HUDEP-2 (cell line): ENCODE data around the gene KRT36.

ENCODE experiments used
- DNase-seq, 76 experiments: peaks; one replicate each; lab custom pipeline; 2025; ENCODE audit not compliant: unreplicated experiment in 76 of 76; lab: John Stamatoyannopoulos, UW

The KRT36 gene

DNA sequence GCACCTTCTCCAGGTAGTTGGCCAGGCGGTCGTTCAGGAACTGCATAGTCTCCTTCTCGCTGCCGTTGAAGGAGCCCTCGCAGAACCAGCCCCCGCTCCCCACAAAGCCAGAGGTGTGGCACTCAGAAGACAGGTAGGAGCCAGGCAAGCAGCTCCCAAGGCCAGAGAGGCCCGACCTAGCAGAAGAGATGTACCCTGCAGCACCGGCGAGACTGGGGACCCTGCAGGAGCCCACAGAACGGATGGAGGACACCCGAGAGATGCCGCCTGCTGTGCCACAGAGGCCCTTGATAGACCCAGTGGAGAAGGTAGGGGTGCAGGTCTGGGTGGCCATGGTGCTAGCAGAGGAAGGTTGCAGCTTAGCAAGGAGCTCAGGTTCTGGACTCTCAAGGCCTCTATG, at the start of gene KRT36:
TSS of gene KRT36 (minus strand) at position 380 of the 400 bp plus-strand sequence. CDS start at position 334, 46 bp downstream.
- no peak for DNase-seq

- DNase-seq = no peak
Measured at GRCh38 chr17:41539071-41539492, 49.4 kb upstream of the KRT36 start.

GRCh38 chr17:41538565-41538991, 48.9 kb upstream of the KRT36 start:
- DNase-seq = no peak

GRCh38 chr17:41537990-41538389, 48.3 kb upstream of the KRT36 start:
- DNase-seq = no peak

GRCh38 chr17:41537614-41537954, 47.9 kb upstream of the KRT36 start:
- DNase-seq = no peak

GRCh38 chr17:41536741-41537613, 47.3 kb upstream of the KRT36 start:
- DNase-seq = no peak

- DNase-seq = no peak
Measured at GRCh38 chr17:41535764-41536481, 46.2 kb upstream of the KRT36 start.

DNA sequence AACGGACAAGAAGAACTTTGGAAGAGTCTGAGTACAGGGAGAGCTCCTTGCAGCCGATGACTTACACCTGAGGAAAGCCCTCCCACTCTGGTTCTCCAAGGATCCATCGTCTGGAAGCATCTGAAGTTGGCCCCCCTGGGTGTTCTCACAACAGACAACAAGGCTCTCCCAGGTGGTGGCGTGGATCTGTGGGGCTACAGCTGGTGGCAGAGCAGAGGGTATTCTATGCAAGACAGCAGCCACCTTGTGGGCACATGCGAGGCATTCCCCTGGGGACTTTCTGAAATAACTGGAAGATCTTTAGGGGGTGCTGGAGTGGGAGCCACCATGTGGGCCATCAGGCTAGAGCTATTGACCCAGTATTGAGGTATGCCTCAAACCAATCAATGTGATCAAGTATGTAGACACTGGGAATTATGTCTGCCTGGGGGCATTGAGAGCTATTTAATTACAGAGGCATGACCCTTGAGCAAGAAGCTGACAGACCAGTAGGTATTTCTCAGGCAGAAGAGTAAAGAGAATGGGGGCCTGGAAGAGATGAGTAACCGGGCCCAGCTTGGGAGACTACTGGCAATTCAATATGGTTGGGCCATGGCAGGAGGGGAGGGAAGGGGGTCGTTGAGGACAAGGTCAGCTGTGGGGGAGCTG, 45.3 kb upstream of the KRT36 start:
- peak in 3 of 76 experiments; percentile 12 to 18 (median 14) for DNase-seq

GRCh38 chr17:41533613-41534012, 43.9 kb upstream of the KRT36 start:
- no peak for DNase-seq

DNA sequence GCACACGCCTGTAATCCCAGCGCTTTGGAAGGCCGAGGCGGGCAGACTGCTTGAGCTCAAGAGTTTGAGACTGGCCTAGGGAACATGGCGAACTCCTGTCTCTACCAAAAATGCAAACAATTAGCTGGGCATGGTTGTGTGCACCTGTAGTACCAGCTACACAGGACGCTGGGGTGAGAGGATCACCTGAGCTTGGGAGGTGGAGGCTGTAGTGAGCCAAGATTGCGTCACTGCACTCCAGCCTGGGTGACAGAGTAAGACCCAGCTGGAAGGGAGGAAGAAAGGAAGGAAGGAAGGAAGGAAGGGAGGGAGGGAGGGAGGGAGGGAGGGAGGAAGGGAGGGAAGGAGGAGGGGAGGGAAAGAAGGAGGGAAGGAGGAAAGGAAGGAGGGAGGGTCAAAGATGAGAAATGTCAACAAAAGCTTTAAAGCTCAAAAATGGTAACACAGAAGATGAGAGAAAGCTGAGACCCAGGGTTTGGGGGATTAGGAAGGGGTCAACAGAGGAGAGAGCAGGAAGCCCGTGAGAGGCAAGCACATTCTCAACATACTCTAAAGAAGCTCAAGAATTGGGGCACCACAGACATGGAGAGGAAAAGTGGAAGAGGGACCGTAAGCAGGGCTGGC, 43.3 kb upstream of the KRT36 start:
- no peak for DNase-seq

- DNase-seq = no peak
Measured at GRCh38 chr17:41531993-41532392, 42.3 kb upstream of the KRT36 start.

- DNase-seq = peak in 71 of 76 experiments; percentile 11 to 93 (median 70)
Measured at GRCh38 chr17:41530062-41531048, 40.6 kb upstream of the KRT36 start.

GRCh38 chr17:41529491-41529915, 39.8 kb upstream of the KRT36 start:
- DNase-seq = peak in 12 of 76 experiments; percentile 11 to 34 (median 14)

DNA sequence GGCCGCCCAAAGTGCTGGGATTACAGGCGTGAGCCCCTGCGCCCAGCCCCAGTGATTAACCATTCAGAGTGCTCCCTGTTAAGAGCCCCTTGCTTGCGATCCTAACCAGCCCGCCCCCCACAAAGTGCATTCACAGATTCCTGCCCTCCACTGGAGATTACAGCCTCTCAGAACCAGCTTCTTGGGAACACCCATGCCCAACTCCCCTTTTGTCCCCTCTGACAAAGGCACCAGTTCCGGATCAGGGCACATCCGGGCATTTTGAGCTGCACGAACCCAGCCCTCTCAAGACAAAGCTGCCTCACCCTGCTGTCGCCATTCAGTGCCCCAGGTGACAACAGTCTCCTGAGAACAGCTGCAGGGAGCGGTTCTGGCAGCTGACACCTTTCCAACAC, 39.2 kb upstream of the KRT36 start:
- no peak for DNase-seq

- DNase-seq = peak in 8 of 76 experiments; percentile 8 to 45 (median 18)
Measured at GRCh38 chr17:41527063-41528023, 37.6 kb upstream of the KRT36 start.

- no peak for DNase-seq
Measured at GRCh38 chr17:41524261-41524660, 34.6 kb upstream of the KRT36 start.

- DNase-seq = peak in 18 of 76 experiments; percentile 13 to 55 (median 38)
Measured at GRCh38 chr17:41523787-41524186, 34.1 kb upstream of the KRT36 start.

DNA sequence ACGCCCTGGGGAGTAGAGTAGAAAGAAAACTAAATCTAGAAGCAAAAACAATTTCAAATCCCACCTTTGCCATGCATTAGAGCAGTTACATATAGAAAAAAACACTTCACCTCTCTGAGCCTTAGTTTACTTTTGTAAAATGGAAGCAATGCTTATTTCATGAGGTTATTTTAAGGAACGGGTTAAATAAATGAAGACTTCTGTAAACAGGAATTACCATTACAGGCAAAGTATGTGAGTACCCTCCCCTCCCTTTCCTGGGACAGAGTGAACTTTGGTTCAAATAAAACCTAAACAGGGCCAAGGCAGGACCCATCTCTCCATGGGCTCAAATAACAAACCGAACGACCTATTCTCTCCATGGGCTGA, 33.5 kb upstream of the KRT36 start:
- DNase-seq = no peak
